Lower lobe of right lung (tissue), 2 donors: ENCODE data around the gene VIPR2. TPM values are rescaled to one million over a fixed set of nuclear protein-coding genes. Genes with fewer than 3 reads are reported as not detected.
A peak's percentile ranks its signal among the peaks of the same experiment; 100 is the strongest.
"Not testable (repeated sequence)": the region's sequence is repeated elsewhere in the genome, so short reads cannot be mapped to it uniquely, and the experiment has no call there.

ENCODE experiments used
- ATAC-seq, 2 donors: fragments of 200-7000 bp; cut with Tn5 transposase; one replicate each; pipeline ENCODE4 v1.9.1; 2020 to 2022; ENCODE audit warnings: mild to moderate bottlenecking in 2 of 2, moderate library complexity in 2 of 2
- DNase-seq: peaks from one replicate; pipeline ENCODE4 v3.0.0-alpha.2; 2020
- H3K27ac ChIP-seq: fragments of 200-600 bp; one replicate; pipeline ENCODE4 v1.8.0; 2022
- H3K27me3 ChIP-seq: fragments of 200-600 bp; one replicate; pipeline ENCODE4 v1.8.0; 2022; ENCODE audit warnings: low read depth
- H3K36me3 ChIP-seq: fragments of 200-600 bp; one replicate; pipeline ENCODE4 v1.8.0; 2022; ENCODE audit warnings: mild to moderate bottlenecking
- H3K4me1 ChIP-seq: fragments of 200-600 bp; one replicate; pipeline ENCODE4 v1.8.0; 2022
- H3K4me3 ChIP-seq: fragments of 200-600 bp; one replicate; pipeline ENCODE4 v1.8.0; 2022; ENCODE audit warnings: mild to moderate bottlenecking
- H3K9me3 ChIP-seq: fragments of 200-600 bp; one replicate; pipeline ENCODE4 v1.8.0; 2022
- intact Hi-C: fragments of 100-400 bp; cut with DNase I; formaldehyde crosslinking; loops from one replicate; pipeline ENCODE4 v1.11.0; 2022
- total RNA-seq: library from RNA; stranded (reverse); fragmentation: NEBNext Ultra II Directional; extraction: Animal tissue kit (Norgen Biotek cat#: 25700); gene quantifications from one replicate; pipeline ENCODE4 v1.2.1, GENCODE V29; 2021
- TF ChIP-seq, protein P1 (sequence below): fragments of 200-600 bp; IDR thresholded peaks from one replicate; pipeline ENCODE4 v1.8.0; 2022; ENCODE audit warnings: antibody characterized with exemption, mild to moderate bottlenecking
- donor health status: DM: no; HTN: yes; CAD: no; lungs with severe emphysema.

VIPR2 gene
- total RNA-seq, 1 donor from 2014 or later = 0.80 TPM

DNA sequence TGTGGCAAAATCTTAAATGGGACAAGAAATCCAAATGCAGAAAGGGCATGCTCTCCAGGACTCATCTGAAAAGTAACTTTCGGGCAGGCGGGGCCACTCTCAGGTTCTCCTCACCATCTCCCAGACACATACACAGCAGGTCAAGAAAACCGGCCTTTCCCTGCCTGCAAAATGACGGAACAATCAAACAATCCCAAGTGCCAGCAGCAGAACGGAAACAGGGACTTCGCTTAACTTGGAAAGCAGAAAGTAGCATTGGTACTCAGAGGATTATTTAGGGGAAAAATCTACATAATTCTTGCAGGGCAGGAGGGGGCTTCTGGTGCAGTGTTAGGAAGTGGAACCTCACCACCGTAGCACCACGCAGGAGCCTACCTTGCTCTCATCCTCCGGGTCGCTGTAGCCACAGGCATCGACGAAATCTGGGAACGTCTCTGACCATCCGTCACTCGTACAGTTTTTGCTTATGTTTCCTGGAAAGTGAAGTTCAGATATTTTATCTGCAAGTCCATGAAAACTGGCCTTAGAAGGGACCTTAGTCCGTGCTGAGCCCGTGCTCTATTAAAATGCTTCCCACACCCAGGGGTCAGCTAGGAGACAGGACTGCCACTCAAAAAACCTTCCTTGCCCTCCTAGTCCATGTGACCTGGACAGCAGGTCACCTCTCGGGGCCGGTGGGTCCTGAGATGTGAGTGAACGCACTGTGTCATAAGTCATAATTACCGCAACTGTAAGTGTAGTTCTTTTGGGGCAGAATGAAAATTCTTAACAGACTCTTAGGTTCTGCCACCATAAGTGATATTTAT, 41.1 kb downstream of the VIPR2 start:
- no peak overlapping the region for H3K27ac ChIP-seq
- intact Hi-C loops = no loop called here
- ATAC-seq = no peak

GRCh38 chr7:159102681-159103381, 41.8 kb downstream of the VIPR2 start:
- ATAC-seq = no peak
- no peaks in the 10 kb centered on the region for H3K9me3 ChIP-seq
- peak; percentile 7 for DNase-seq
- intact Hi-C loops = no loop called here
- peaks cover 9% of the 10 kb centered on the region for H3K27me3 ChIP-seq
- H3K27ac ChIP-seq = no peak overlapping the region
- TF ChIP-seq, protein P1, sequence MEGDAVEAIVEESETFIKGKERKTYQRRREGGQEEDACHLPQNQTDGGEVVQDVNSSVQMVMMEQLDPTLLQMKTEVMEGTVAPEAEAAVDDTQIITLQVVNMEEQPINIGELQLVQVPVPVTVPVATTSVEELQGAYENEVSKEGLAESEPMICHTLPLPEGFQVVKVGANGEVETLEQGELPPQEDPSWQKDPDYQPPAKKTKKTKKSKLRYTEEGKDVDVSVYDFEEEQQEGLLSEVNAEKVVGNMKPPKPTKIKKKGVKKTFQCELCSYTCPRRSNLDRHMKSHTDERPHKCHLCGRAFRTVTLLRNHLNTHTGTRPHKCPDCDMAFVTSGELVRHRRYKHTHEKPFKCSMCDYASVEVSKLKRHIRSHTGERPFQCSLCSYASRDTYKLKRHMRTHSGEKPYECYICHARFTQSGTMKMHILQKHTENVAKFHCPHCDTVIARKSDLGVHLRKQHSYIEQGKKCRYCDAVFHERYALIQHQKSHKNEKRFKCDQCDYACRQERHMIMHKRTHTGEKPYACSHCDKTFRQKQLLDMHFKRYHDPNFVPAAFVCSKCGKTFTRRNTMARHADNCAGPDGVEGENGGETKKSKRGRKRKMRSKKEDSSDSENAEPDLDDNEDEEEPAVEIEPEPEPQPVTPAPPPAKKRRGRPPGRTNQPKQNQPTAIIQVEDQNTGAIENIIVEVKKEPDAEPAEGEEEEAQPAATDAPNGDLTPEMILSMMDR = no peak
- H3K36me3 ChIP-seq = no peaks in the 10 kb centered on the region
- H3K4me1 ChIP-seq = peaks cover 16% of the 10 kb centered on the region
- H3K4me3 ChIP-seq = no peak overlapping the region

More for the DNA sequence above, 41.1 kb downstream of the VIPR2 start:
- Histone ChIP-seq H3K9me3 (no peaks in the 10 kb centered on the region), H3K36me3 (no peaks in the 10 kb centered on the region), H3K27me3 (peaks cover 9% of the 10 kb centered on the region), H3K4me3 (no peak overlapping the region), H3K4me1 (peaks cover 15% of the 10 kb centered on the region)
- DNase-seq = peak; percentile 22
- TF ChIP-seq, protein P1 = no peak

DNA sequence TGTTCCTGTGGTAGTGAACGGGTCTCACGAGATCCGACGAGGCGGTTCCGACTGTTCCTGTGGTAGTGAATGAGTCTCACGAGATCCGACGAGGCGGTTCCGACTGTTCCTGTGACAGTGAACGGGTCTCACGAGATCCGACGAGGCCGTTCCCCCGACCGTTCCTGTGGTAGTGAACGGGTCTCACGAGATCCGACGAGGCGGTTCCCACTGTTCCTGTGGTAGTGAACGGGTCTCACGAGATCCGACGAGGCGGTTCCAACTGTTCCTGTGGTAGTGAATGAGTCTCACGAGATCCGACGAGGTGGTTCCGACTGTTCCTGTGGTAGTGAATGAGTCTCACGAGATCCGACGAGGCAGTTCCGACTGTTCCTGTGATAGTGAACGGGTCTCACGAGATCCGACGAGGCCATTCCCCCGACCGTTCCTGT, 43.0 kb downstream of the VIPR2 start:
- DNase-seq = peak; percentile 41
- ATAC-seq, H3K27ac ChIP-seq, H3K4me3 ChIP-seq, intact Hi-C loops, H3K9me3 ChIP-seq, H3K27me3 ChIP-seq, H3K36me3 ChIP-seq: not testable (repeated sequence)
- peaks cover 16% of the 10 kb centered on the region for H3K4me1 ChIP-seq

DNA sequence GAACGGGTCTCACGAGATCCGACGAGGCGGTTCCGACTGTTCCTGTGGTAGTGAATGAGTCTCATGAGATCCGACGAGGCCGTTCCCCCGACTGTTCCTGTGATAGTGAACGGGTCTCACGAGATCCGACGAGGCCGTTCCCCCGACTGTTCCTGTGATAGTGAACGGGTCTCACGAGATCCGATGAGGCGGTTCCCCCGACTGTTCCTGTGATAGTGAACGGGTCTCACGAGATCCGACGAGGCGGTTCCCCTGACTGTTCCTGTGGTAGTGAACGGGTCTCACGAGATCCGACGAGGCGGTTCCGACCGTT, 43.6 kb downstream of the VIPR2 start:
- peaks cover 16% of the 10 kb centered on the region for H3K4me1 ChIP-seq
- H3K36me3 ChIP-seq, H3K4me3 ChIP-seq, H3K9me3 ChIP-seq, H3K27ac ChIP-seq, ATAC-seq, intact Hi-C loops, DNase-seq, H3K27me3 ChIP-seq: not testable (repeated sequence)

GRCh38 chr7:159100281-159101082, 44.2 kb downstream of the VIPR2 start:
- H3K9me3 ChIP-seq, H3K36me3 ChIP-seq, DNase-seq, ATAC-seq, intact Hi-C loops, H3K4me3 ChIP-seq, H3K27ac ChIP-seq, H3K27me3 ChIP-seq: not testable (repeated sequence)
- peaks cover 16% of the 10 kb centered on the region for H3K4me1 ChIP-seq

GRCh38 chr7:159099711-159100231, 44.9 kb downstream of the VIPR2 start:
- Histone ChIP-seq H3K27me3 (no peaks in the 10 kb centered on the region), H3K36me3 (no peaks in the 10 kb centered on the region), H3K4me3 (no peak overlapping the region), H3K9me3 (no peaks in the 10 kb centered on the region), H3K4me1 (peaks cover 16% of the 10 kb centered on the region), H3K27ac (no peak overlapping the region)
- intact Hi-C loops = no loop called here
- TF ChIP-seq, protein P1 = no peak
- DNase-seq (no peak), ATAC-seq (no peak)
